ENCODE data around the gene FAM47E.
A peak's percentile ranks its signal among the peaks of the same experiment; 100 is the strongest.

The FAM47E gene

DNA sequence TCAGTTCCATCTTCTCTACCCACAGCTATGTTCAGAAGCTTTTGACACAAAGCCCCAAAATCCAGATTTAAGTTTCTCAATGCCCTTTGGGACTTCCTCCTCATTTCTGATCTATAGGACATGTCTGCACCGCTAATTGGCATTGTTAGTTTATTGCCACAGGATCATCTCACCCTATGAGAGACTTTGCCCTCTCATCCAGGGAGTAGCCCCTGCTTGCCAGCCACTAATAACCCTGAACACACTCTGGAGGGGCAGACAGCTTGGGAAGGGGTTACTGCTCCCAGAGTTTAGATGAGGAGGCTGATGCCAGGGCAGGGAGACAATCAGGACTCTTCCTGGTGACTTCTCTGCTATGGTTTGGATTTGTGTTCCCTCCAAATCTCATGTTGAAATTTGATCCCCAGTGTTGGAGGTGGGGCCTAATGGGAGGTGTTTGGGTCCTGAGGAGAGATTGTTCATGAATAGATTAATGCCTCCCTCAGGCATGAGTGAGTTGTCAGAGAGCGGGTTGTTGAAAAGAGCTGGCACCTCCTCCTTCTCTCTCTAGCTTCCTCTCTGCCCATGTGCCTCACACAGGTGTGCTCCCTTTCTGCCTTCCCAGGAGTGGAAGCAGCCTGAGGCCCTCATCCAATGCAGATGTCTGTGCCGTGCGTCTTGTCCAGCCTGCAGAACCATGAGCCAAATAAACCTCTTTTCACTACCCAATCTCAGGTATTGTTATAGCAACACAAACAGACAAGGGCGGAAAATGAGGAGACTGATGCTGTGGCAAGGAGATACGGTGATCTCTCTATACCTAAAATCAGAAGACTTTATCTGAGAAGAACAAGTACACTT is 34.3 kb upstream of the FAM47E start:
- Histone ChIP-seq H3K36me3 (replicated peaks) (no peaks in the 10 kb centered on the region), H3K27me3 (replicated peaks) (no peaks in the 10 kb centered on the region), H3K4me3 (ENCODE audit: low read depth, low read length) (no peak overlapping the region), H3K27ac (no peak overlapping the region)
- in situ Hi-C loops (cut with HindIII; ENCODE audit: low pct_ligation_motif_present, low sequenced_read_pairs), result no loop called here
- no peak for DNase-seq
- TF ChIP-seq CTCF (IDR thresholded peaks at IDR 0.05; ENCODE audit: low read depth, low read length, missing control alignments), result no peak

DNA sequence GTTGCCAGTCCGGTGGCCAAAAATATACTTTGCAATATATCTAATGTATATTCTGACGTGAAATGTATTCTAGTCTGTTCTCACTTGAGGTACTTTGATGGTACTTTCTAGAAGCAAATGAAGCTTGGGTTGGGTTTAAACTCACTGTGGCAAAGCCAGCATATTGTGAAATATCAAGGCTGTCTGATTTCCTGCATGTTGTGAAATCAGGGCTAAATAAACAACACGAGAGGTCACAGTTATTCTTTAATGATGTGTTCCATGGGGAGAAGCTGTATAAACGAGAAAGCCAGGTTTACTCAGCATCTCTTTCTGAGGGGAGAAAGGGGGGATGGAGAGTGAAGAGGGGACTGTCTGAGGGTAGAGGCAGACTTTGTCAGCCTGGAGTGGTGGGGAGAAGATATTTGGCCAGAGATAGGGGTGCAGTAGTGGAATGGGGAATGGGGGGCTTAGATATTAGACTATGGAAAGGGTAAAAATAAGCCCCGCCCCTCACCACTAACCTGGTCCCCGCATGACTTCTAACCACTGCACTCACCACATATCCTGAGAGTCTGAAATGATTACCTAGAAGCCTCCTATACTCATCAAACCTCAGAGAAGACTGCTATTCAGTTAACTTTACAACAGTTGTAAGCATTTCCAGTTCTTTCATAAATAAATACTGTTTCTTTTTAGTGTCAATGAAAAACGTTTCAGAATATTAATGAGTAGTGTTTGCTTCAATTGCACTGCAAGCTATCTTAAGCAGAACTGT is 32.0 kb upstream of the FAM47E start:
- in situ Hi-C loops (cut with HindIII; ENCODE audit: low pct_ligation_motif_present, low sequenced_read_pairs), result no loop called here
- Histone ChIP-seq H3K27me3 (replicated peaks) (no peaks in the 10 kb centered on the region), H3K4me3 (ENCODE audit: low read depth, low read length) (no peak overlapping the region), H3K27ac (no peak overlapping the region), H3K36me3 (replicated peaks) (no peaks in the 10 kb centered on the region)
- no peak for TF ChIP-seq CTCF (IDR thresholded peaks at IDR 0.05; ENCODE audit: low read depth, low read length, missing control alignments)
- peak; percentile 14 for DNase-seq

GRCh38 chr4:76224171-76224570 is 27.4 kb upstream of the FAM47E start:
- no peak for TF ChIP-seq CTCF (IDR thresholded peaks at IDR 0.05; ENCODE audit: low read depth, low read length, missing control alignments)
- H3K27me3 ChIP-seq (replicated peaks), result no peaks in the 10 kb centered on the region
- no peak for DNase-seq
- H3K27ac ChIP-seq, result no peak overlapping the region
- no peaks in the 10 kb centered on the region for H3K36me3 ChIP-seq (replicated peaks)
- in situ Hi-C loops (cut with HindIII; ENCODE audit: low pct_ligation_motif_present, low sequenced_read_pairs), result no loop called here
- no peak overlapping the region for H3K4me3 ChIP-seq (ENCODE audit: low read depth, low read length)

DNA sequence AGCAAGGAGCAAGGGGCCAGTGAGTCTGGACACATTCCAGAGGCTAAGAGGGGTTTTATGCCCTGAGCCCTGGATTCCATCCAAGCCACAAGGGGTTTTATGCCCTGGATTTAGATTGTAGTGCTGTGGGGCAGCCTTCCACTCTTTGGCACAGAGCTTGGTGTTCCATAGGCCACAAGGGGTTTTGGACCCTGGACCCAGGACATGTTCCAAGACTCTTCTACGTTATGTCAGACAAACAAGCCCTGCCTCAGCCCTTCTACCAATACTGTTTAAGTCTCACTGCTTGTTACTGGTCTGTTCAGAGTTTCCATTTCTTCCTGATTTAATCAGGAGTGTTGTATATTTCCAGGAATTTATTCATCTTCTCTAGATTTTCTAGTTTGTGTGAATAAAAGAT is 25.1 kb upstream of the FAM47E start:
- Histone ChIP-seq H3K27me3 (replicated peaks) (no peaks in the 10 kb centered on the region), H3K36me3 (replicated peaks) (no peaks in the 10 kb centered on the region), H3K27ac (no peak overlapping the region), H3K4me3 (ENCODE audit: low read depth, low read length) (no peak overlapping the region)
- no peak for TF ChIP-seq CTCF (IDR thresholded peaks at IDR 0.05; ENCODE audit: low read depth, low read length, missing control alignments)
- DNase-seq, result no peak
- in situ Hi-C loops (cut with HindIII; ENCODE audit: low pct_ligation_motif_present, low sequenced_read_pairs), result no loop called here

- Histone ChIP-seq H3K27ac (no peak overlapping the region), H3K36me3 (replicated peaks) (no peaks in the 10 kb centered on the region), H3K27me3 (replicated peaks) (no peaks in the 10 kb centered on the region), H3K4me3 (ENCODE audit: low read depth, low read length) (no peak overlapping the region)
- TF ChIP-seq CTCF (IDR thresholded peaks at IDR 0.05; ENCODE audit: low read depth, low read length, missing control alignments), result no peak
- no peak for DNase-seq
- in situ Hi-C loops (cut with HindIII; ENCODE audit: low pct_ligation_motif_present, low sequenced_read_pairs), result no loop called here
Observed at GRCh38 chr4:76232681-76233080, 18.8 kb upstream of the FAM47E start.
